ENCODE results near the gene ACP3. TPM values are rescaled to one million over a fixed set of nuclear protein-coding genes. Genes with fewer than 3 reads are reported as not detected.
A peak's percentile ranks its signal among the peaks of the same experiment; 100 is the strongest.

Gene ACP3
- total RNA-seq, 1 experiment from 2014 or later = 2.9 TPM

- peak; percentile 4 for DNase-seq (ENCODE audit: low read depth)
These were observed 1.2 kb downstream of the ACP3 start for GRCh38 chr3:132318451-132318850.

- DNase-seq (ENCODE audit: low read depth) = no peak
These were observed 4.1 kb downstream of the ACP3 start for GRCh38 chr3:132321304-132321703.

GRCh38 chr3:132325103-132325606 lies 7.9 kb downstream of the ACP3 start:
- no peak for DNase-seq (ENCODE audit: low read depth)

- no peak for DNase-seq (ENCODE audit: low read depth)
These were observed 8.4 kb downstream of the ACP3 start for GRCh38 chr3:132325634-132326033.

GRCh38 chr3:132326251-132326650 lies 9.0 kb downstream of the ACP3 start:
- DNase-seq (ENCODE audit: low read depth) = no peak

GRCh38 chr3:132332082-132332481 lies 14.9 kb downstream of the ACP3 start:
- no peak for DNase-seq (ENCODE audit: low read depth)

GRCh38 chr3:132332508-132332907 lies 15.3 kb downstream of the ACP3 start:
- no peak for DNase-seq (ENCODE audit: low read depth)

GRCh38 chr3:132341746-132342145 lies 24.5 kb downstream of the ACP3 start:
- DNase-seq (ENCODE audit: low read depth) = no peak

- peak; percentile 8 for DNase-seq (ENCODE audit: low read depth)
These were observed 25.0 kb downstream of the ACP3 start for GRCh38 chr3:132342183-132342582.

GRCh38 chr3:132342610-132343009 lies 25.4 kb downstream of the ACP3 start:
- no peak for DNase-seq (ENCODE audit: low read depth)

- DNase-seq (ENCODE audit: low read depth) = peak; percentile 67
These were observed 25.9 kb downstream of the ACP3 start for GRCh38 chr3:132343018-132343612.

GRCh38 chr3:132344666-132345280 lies 27.6 kb downstream of the ACP3 start:
- peak; percentile 69 for DNase-seq (ENCODE audit: low read depth)

GRCh38 chr3:132346841-132347736 lies 29.9 kb downstream of the ACP3 start:
- peak; percentile 51 for DNase-seq (ENCODE audit: low read depth)

GRCh38 chr3:132347811-132348210 lies 30.6 kb downstream of the ACP3 start:
- no peak for DNase-seq (ENCODE audit: low read depth)

- DNase-seq (ENCODE audit: low read depth) = no peak
These were observed 31.3 kb downstream of the ACP3 start for GRCh38 chr3:132348531-132348930.

GRCh38 chr3:132350814-132351213 lies 33.6 kb downstream of the ACP3 start:
- no peak for DNase-seq (ENCODE audit: low read depth)

GRCh38 chr3:132351222-132351806 lies 34.1 kb downstream of the ACP3 start:
- no peak for DNase-seq (ENCODE audit: low read depth)

GRCh38 chr3:132352556-132353143 lies 35.4 kb downstream of the ACP3 start:
- DNase-seq (ENCODE audit: low read depth) = peak; percentile 65

- no peak for DNase-seq (ENCODE audit: low read depth)
These were observed 37.9 kb downstream of the ACP3 start for GRCh38 chr3:132354916-132355702.

GRCh38 chr3:132356568-132356967 lies 39.4 kb downstream of the ACP3 start:
- DNase-seq (ENCODE audit: low read depth) = no peak

- no peak for DNase-seq (ENCODE audit: low read depth)
These were observed 43.5 kb downstream of the ACP3 start for GRCh38 chr3:132360717-132361116.
